T-helper 1 cell treated with Interleukin-12 subunit alpha and Interleukin-12 subunit beta and Interleukin-4 antibody, amounts not matched to agents 30 ng/mL and 1 ng/mL, for 36 hours (primary cell): ENCODE results near the gene SCNN1G. TPM values are rescaled to one million over a fixed set of nuclear protein-coding genes. Genes with fewer than 3 reads are reported as not detected.

Experiments
- intact Hi-C: fragments of 100-400 bp; cut with micrococcal nuclease; formaldehyde crosslinking; loops from one replicate; pipeline ENCODE4 v1.15.1; 2024
- total RNA-seq: library from RNA; stranded (reverse); gene quantifications from 2 replicates; pipeline ENCODE4 v1.2.3, GENCODE V29; 2022

Gene SCNN1G
- total RNA-seq, 1 donor from 2014 or later, result not detected

DNA sequence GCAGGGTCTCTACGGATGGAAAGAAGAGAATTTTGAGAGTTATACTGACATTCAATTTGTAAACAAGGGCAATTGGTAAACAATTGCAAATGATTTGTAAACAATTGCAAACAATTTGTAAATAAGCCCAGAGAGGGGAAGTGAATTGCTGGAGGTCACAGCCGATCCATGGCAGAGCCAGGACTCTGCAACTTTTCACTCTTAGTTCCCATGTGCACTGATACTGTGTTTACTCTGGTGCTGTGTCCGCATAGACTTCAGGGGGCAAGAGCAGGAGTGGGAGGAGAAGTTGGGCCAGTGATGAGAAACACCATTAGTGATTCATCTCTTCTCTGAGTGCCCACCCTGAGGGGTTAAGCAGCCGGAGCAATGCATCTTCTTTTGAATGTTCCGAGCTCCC is 14.0 kb downstream of the SCNN1G start:
- intact Hi-C loops, result no loop called here

DNA sequence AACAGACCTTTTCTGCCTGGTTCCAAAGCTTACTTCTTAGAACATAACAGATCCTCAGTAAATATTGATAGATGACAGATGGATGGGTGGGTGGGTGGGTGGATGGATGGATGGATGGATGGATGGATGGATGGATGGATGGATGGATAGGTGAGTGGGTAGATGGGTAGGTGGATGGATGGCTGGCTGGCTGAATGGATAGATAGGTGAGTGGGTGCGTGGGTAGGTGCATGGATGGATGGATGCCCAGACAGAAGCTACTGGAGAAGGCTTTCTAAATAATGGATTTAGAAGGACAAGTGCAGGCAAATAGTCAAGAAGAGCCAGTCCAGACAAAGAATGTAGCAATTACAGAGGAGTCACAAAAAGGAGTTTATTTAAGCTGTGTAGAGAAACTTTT is 19.6 kb downstream of the SCNN1G start:
- intact Hi-C loops, result no loop called here

DNA sequence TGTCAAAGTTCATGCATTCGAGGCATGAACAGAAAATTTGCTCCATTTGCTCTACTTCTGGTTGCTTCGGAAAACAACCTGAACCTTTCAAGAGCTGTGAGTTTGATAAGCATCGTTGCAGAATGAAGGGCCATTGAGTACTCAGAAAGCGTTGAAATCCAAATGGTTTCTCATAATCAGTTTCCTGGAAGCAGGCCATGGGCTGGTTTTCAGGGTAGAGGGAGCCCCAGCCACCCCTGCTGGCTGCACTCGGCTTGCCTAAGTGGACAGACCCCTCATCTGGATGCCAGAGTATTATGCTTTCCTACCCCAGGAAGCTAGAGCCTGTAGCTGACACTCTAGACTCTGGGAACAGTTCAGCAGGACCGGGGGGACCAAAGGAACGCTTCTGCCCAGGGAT is 24.4 kb downstream of the SCNN1G start:
- intact Hi-C loops, result no loop called here

DNA sequence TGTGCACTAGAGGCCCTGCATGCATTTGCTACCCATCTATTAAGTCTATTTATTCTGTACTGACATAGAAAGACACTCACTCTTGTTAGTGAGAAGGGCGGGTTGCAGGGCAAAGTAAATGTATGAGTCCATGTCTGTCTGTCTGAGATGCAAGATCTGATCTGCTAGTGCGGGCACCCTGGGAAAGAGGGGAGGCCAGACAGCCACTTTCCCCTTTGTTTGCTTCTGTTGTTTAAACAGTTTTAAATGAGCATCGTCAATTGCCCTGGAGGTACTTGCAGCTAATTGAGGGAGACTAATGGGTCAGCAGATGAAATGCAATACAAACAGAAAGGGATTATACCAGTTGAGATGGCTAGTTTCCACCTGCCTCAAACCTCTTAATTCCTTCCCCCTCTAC is 24.9 kb downstream of the SCNN1G start:
- intact Hi-C loops, result no loop called here

DNA sequence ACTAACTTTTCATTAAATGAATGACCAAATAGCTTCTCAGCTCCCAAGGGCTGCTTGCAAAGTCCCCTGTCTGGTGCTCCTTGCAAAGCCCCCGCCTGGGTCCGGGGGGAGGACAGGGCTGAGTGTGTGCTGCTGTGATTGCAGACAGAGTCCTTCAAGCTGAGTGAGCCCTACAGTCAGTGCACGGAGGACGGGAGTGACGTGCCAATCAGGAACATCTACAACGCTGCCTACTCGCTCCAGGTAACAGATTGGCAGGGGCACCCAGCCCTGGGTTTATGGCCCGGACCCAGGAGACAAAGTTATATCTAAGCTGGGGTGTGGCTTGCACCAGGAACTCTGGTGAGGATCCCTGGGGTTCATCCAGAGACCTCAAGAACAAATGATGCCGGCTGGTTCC is 27.1 kb downstream of the SCNN1G start:
- intact Hi-C loops, result no loop called here

DNA sequence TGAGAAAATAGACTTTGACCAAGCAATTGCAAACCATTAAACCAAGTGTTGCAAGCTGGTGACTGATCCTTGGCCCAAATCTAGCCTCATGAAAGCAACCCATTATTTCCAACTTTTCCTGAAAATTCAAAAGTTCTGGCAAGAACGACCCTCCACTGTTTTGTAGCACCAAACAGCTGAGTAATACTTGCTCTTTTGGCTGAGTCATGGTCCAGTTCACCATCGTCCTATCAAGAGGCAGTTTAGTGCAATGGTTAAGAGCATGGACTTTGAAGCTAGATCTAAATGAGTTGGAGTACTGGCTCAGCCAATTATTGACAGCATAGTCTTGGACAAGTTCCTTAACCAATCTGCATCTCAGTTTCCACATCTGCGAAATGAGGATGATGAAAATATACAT is 31.3 kb downstream of the SCNN1G start:
- intact Hi-C loops, result no loop called here

DNA sequence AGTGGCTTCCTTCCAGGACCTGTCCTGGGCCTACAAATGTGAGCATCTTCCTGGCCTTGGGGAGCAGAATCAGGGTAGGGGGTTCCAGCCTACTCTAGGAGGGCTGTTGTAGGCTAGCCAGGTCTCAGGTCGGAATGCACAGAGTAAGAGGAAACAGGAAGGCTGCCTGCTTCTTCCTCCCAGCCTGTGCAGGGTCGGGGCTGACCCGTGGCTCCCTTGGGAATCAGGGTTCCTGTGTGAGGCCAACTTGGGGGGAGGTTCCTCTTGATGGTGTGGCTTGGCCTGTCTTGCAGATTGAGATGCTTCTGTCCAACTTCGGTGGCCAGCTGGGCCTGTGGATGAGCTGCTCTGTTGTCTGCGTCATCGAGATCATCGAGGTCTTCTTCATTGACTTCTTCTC is 32.3 kb downstream of the SCNN1G start:
- intact Hi-C loops, result no loop called here

DNA sequence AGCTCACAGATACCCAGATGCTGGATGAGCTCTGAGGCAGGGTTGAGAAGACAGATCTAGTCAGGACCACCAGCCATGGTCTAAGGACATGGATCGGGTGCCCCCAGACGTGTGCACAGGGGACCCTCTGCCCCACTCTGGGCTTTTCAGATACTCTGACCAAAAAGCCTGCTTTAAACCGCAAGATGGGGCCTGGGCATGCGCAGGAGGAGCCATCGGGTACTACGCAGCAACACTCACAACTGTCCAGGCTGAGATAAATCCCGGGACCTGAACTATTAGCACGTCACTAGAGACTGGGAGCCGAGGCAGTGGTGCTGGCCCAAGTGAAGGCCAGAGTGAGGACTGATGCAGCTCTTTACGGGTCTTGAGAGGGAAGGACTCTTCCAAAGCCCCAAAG is 32.9 kb downstream of the SCNN1G start:
- intact Hi-C loops, result no loop called here

DNA sequence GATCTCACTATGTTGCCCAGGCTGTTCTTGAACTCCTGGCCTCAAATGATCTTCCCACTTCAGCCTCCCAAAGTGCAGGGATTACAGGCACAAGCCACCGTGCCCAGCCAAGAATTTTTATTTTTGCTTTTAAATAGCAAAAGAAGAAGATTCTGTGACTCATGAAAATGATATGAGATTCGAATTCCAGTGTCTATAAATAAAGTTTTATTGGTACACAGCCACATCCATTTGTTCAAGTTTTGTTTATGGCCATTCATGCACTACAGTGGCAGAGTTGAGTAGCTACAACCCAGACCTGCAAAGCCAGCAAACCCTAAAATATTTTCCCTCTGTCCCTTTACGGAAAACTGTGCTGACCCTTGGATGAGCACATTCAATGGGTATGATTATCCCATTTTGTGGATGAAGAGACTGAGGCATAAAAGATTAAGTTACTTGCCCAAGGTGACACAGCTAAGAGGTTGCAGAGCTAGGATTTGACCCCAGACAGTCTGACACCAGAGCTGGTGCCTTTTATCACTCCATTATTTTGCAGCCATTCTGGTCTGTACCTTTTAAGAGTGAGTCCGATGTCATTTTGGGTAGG is 34.2 kb downstream of the SCNN1G start:
- intact Hi-C loops, result no loop called here

DNA sequence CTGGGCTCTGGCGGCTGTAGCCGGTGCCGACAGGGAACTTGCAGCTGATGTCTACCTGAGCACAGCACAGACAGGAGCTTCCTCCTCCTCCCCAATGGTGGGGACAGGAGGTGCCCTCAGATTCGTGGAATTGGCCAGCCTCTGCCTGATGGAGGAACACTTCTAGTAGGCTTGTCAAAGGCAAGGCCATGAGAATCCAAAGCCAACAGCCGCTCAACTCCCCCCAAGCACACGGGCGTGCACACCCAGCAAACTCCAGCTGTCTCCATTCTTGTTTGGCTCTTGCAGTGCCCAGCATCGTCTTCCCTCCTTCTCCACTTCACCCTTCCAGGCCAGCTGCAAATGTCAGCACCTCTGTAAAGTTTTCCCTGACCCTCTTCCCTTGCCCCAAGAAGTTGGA is 35.1 kb downstream of the SCNN1G start:
- intact Hi-C loops, result no loop called here

DNA sequence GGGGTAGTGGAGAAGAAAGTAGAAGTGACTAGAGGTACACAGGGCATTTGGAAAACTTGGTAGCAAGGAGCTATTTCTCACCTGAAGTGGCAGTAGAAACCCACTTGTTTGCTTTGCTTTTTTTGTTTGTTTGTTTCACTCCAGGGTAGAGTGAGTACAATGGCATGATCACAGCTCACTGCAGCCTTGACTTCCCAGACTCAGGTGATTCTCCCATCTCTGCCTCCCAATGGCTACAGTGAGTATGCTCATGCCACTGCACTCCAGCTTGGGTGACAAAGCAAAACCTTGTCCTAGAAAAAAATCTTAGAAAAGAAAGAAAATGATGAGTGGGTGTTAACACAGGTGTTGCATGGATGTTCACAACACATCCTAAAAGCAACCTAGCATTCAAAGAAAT is 40.4 kb downstream of the SCNN1G start:
- intact Hi-C loops, result no loop called here

DNA sequence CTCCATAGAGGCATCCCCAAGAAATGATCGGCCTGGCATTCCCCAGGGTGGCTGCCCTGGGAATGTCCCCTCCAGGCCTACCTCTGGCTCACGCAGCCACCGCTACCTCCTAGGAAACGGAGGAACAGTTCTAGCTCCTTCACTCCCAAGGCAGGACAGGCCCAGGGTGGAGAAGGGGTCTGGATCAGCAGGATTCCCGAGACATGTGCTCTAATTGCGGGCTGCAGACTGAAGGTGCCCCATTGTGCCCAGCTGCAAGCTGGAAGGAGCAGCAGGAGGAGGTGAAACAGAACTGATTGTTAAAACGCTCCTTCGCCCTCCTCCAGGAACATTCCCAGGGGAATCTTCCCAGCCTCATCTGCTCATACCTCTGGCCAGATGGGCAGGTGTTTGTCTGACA is 40.8 kb downstream of the SCNN1G start:
- intact Hi-C loops, result no loop called here

DNA sequence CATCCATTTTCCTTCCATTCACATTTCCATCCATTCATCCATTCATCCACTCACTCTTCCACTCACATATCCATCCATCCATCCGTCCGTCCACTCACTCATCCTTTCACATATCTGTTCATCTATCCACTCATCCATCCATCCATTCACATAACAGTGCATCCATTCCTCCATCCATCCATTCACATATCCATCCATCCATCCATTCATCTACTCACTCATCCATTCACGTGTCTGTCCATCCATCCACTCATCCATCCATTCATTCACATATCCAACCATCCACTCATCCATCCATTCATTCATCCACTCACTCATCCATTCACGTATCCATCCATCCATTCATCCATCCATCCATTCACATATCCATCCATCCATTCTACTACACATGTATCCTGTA is 42.6 kb downstream of the SCNN1G start:
- intact Hi-C loops, result no loop called here

DNA sequence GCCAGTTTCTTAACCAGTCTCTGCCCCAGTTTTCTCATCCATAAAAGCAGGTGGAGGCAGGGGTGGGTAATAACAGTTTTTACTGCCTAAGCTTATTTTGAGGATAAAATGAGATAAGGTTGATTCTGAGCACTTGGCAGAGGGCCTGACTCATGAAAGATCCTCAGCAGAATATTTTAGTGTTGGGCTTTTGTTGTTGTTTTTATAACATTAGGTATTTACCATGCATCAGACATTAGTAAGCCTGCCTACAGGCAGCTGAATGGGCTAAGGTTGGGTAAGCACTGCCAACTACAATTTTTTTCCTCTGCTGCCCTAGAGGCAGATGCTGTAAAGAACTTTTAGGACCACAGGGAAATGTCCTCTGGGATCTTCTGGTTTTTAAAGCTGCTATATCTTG is 43.1 kb downstream of the SCNN1G start:
- intact Hi-C loops, result no loop called here

DNA sequence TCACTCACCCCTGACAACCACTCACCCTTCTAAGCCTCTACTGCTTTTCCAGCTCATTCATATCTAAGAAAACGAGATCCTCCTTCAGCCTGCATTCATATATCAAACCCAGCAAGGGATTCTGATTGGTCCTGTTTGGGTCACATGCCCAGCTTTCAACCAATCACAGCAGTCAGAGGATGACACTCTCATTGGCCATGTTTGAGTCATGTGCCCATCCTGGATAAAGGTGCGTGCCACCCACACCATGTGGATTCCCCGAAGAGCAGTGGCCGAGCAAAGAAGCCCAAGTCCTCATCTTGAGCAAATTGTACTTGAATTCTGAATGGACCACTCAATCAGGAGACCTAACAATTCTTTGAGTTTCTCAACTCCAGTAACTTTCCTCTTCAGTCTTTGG is 45.0 kb downstream of the SCNN1G start:
- intact Hi-C loops, result no loop called here

DNA sequence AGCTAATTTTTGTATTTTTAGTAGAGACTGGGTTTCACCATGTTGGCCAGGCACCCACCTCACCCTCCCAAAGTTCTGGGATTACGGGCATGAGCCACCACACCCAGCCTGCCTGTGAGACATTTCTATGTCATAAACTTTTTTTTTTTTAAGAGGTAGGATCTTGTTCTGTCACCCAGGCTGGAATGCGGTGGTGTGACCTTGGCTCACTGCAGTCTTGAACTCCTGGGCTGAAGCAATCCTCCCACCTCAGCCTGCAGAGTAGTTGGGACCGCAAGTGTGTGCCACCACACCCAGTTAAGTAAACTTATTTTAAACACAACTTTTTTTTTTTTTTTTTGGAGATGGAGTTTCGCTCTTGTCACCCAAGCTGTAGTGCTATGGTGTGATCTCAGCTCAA is 47.2 kb downstream of the SCNN1G start:
- intact Hi-C loops, result no loop called here

DNA sequence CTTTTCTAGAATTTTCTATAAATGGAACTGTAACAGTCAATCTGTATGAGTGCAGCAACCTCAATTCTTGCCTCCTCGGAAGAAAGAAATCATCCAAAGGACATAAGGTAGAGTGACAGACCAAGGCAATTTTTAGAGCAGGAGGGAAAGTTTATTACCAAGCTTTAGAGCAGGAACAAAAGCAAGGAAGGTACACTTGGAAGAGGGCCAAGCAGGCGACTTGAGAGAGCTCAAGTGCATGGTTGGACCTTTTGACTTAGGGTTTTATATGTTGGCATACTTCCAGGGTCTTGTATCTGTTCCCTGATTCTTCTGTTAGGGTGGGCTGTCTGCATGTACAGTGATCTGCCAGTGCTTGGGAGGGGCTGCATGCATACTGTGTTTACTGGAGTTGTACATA is 50.3 kb downstream of the SCNN1G start:
- intact Hi-C loops, result no loop called here

DNA sequence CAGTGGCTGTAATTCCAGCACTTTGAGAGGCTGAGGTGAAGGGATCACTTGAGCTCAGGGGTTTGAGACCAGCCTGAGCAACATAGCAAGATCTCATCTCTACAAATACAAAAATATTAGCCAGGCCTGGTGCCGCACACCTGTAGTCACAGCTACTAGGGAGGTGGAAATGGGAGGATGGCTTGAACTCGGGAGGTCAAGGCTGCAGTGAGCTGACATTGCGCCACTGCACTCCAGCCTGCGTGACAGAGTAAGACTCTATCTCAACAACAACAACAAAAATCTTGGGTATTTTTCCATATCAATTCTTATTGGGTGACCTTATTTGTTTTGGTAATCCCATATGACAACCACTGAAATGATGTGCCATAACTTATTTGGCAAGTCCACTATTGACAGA is 52.6 kb downstream of the SCNN1G start:
- intact Hi-C loops, result no loop called here

DNA sequence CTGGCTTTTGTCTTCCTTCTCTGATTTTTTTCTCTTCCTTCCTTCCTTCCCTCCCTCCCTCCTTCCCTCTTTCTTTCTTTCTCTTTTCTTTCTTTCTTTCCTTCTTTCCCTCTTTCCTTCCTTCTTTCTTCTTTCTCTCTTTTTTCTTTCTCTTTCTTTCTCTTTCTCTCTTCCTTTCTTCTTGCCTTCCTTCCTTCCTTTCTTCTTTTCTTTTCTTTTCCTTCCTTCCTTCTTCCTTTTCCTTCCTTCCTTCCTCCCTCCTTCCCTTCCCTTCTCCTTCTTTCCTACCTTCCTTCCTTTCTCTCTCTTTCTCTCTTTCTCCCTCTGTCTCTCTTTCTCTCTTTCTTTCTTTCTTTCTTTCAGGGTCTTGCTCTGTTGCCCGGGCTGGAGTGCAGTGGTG is 54.4 kb downstream of the SCNN1G start:
- intact Hi-C loops, result no loop called here

DNA sequence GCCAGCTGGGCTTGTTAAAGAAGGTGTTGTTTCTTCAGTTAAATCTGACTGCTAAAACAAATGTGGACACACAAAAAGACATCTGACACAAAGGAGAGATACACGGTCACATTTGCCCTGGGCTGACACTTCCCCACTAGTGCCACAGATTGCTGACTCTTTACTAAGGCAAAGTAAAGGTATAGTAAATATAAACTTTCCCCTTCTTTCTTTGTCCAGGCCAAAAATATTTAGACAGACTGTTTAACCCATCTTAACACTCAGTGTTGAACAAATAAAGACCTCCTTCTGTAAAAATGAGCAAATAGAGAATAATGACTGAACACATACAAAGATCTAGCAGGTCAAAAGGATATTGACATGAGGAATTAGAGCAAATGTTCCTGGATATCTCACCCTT is 58.4 kb downstream of the SCNN1G start:
- intact Hi-C loops, result no loop called here

DNA sequence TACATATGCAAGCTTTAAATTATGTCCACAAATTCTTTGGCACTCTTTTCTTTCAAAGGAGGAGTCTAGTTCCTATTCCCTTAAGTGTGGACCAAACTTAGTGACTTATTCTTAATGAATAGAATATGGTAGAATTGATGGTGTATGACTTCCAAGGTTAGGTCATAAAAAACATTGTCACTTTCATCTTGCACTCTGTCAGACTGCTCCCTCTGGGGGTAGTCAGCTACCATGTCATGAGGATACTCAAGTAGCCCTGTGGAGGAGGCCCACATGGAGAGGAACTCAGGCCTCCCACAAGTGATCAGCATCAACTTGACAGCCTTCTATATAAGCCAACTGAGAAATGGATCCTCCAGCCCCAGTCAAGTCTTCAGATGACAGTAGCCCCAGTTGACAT is 61.6 kb downstream of the SCNN1G start:
- intact Hi-C loops, result no loop called here

DNA sequence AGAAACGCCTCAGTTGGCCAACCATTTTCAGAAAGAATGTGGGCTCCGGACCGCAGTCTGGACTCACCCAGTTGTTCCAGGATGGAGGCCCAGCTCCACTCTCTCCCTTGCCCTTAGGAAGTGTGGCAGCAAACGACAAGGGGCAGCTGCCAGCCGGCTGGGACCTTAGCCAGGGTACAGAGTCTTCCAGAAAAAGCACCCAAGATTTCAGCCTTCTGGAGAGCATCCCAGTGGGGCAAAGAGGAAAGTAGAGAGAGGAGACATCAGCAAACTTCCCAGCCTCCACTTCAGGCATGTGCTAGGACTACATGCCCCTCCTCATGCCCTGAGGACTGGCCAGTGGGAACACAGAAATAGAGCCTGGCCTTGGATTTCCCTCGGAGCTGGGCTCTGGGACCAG is 62.7 kb downstream of the SCNN1G start:
- intact Hi-C loops, result no loop called here

DNA sequence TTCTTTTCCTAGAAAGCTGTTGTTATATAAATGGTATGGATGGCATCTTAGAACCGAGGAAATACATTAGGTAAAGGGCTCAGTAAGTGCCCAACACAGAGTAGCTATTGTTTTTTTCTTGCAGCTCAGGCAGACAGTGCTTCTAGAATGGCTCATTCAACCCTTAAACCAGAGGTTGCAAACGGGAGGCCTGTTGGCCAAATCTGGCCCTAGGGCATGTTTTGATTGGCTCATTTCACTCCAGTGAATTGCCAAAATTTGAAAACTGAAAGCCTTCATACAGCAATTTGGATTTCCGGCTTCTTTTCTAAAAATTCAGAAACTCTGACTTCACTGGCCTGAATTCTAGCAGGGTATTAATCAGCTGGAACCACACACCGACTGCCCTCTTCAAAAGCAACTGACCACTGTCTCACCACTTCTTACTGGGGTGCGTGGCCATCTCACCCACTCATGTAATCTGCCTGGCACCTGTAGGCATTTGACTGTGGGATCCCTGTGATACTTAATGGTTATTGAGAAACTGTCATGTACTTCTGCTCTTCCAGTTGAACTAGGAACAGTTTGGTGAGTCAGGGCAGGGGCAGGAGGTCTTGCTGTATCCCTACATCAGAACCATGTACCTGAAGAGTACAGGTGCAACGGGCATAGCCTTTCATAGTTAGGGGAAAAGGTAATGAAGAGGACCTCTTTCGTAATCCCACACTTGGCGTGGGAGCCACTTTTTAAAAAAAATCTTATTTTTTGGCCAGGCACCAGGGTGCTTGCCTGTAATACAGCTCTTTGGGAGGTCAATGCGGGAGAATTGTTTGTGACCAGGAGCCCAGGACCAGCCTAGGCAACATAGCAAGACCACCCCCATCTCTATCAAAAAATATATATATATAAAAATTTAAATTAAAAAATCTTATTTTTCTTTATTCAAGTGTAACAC is 66.0 kb downstream of the SCNN1G start:
- intact Hi-C loops, result no loop called here
